Astrocyte (in vitro differentiated cells and primary cell): ENCODE measurements around the gene FHL1. TPM values are rescaled to one million over a fixed set of nuclear protein-coding genes. Genes with fewer than 3 reads are reported as not detected.
A peak's percentile ranks its signal among the peaks of the same experiment; 100 is the strongest.

ENCODE experiments used
- DNase-seq: peaks from one replicate; pipeline ENCODE4 v3.0.0-alpha.2; 2010; ENCODE audit warnings: low read depth
- FAIRE-seq: peaks from 2 replicates; lab custom pipeline; 2011; peaks lifted over from hg19 to GRCh38; lab: Jason Lieb, UNC
- H2AFZ ChIP-seq: 2 replicates; pipeline ENCODE4 v1.6.0; 2012; ENCODE audit warnings: low read depth, low read length, inconsistent platforms
- H3K27ac ChIP-seq: 2 replicates; pipeline ENCODE4 v1.5.1; 2011; ENCODE audit warnings: low read depth, low read length, inconsistent platforms
- H3K27me3 ChIP-seq: 2 replicates; pipeline ENCODE4 v1.6.0; 2011; ENCODE audit warnings: low read length, inconsistent platforms; ENCODE audit not compliant: insufficient read depth
- H3K36me3 ChIP-seq: 2 replicates; pipeline ENCODE4 v1.5.1; 2011; ENCODE audit warnings: low read length, inconsistent platforms; ENCODE audit not compliant: insufficient read depth
- H3K4me1 ChIP-seq: 2 replicates; pipeline ENCODE4 v1.5.1; 2011; ENCODE audit warnings: low read length, inconsistent platforms; ENCODE audit not compliant: insufficient read depth
- H3K4me2 ChIP-seq: 2 replicates; pipeline ENCODE4 v1.6.0; 2012; ENCODE audit warnings: low read length, inconsistent platforms
- H3K4me3 ChIP-seq: 2 replicates; pipeline ENCODE4 v1.5.1; 2011; ENCODE audit warnings: low read depth, mild to moderate bottlenecking, low read length, inconsistent platforms; ENCODE audit not compliant: insufficient read depth
- H3K79me2 ChIP-seq: 2 replicates; pipeline ENCODE4 v1.6.0; 2012; ENCODE audit warnings: mild to moderate bottlenecking, low read length, inconsistent platforms; ENCODE audit not compliant: insufficient read depth
- H3K9ac ChIP-seq: 2 replicates; pipeline ENCODE4 v1.6.0; 2012; ENCODE audit warnings: mild to moderate bottlenecking, low read length, inconsistent platforms
- H3K9me3 ChIP-seq: 2 replicates; pipeline ENCODE4 v1.5.1; 2012; ENCODE audit warnings: low read depth, mild to moderate bottlenecking, low read length, inconsistent platforms; ENCODE audit not compliant: insufficient read depth
- H4K20me1 ChIP-seq: 2 replicates; pipeline ENCODE4 v1.6.0; 2012; ENCODE audit warnings: low read length, inconsistent platforms; ENCODE audit not compliant: insufficient read depth
- H3K27ac Mint-ChIP-seq: one replicate; pipeline ENCODE4 v1.8.0; 2021; ENCODE audit warnings: mild to moderate bottlenecking, mixed read lengths; ENCODE audit not compliant: unreplicated experiment
- H3K27me3 Mint-ChIP-seq: one replicate; pipeline ENCODE4 v1.8.0; 2021; ENCODE audit warnings: low read depth, mixed read lengths; ENCODE audit not compliant: unreplicated experiment
- H3K36me3 Mint-ChIP-seq: one replicate; pipeline ENCODE4 v1.8.0; 2021; ENCODE audit warnings: low read depth, mixed read lengths; ENCODE audit not compliant: unreplicated experiment
- H3K4me1 Mint-ChIP-seq: one replicate; pipeline ENCODE4 v1.8.0; 2021; ENCODE audit warnings: low read depth, mixed read lengths; ENCODE audit not compliant: unreplicated experiment
- H3K4me3 Mint-ChIP-seq: one replicate; pipeline ENCODE4 v1.8.0; 2021; ENCODE audit warnings: mild to moderate bottlenecking, moderate library complexity, mixed read lengths; ENCODE audit not compliant: unreplicated experiment
- H3K9me3 Mint-ChIP-seq: one replicate; pipeline ENCODE4 v1.8.0; 2021; ENCODE audit warnings: mild to moderate bottlenecking, mixed read lengths; ENCODE audit not compliant: unreplicated experiment
- CTCF ChIP-seq: IDR thresholded peaks from 2 replicates; pipeline ENCODE4 v1.5.1; 2011; ENCODE audit warnings: low read depth, mild to moderate bottlenecking, inconsistent platforms, low read length, moderate library complexity; ENCODE audit not compliant: insufficient read depth
- EZH2 ChIP-seq: IDR thresholded peaks from 2 replicates; pipeline ENCODE4 v1.6.1; 2012; ENCODE audit warnings: mild to moderate bottlenecking, low read length, inconsistent platforms; ENCODE audit not compliant: insufficient read depth
- total RNA-seq: library from RNA; stranded (reverse); gene quantifications from 2 replicates; pipeline ENCODE4 v1.2.1, GENCODE V29; 2021

The FHL1 gene
- total RNA-seq, 1 donor from 2014 or later, result 115 TPM

GRCh38 chrX:136185401-136186022 lies 38.2 kb downstream of the FHL1 start:
- no peak overlapping the region for H2AFZ ChIP-seq
- H3K9me3 ChIP-seq, result no peaks in the 10 kb centered on the region
- H3K27me3 Mint-ChIP-seq, result no peaks in the 10 kb centered on the region
- H4K20me1 ChIP-seq, result no peaks in the 10 kb centered on the region
- no peaks in the 10 kb centered on the region for H3K9me3 Mint-ChIP-seq
- peaks cover 11% of the 10 kb centered on the region for H3K4me1 ChIP-seq
- H3K4me3 ChIP-seq, result no peak overlapping the region
- peak overlapping the region; percentile 53 for H3K9ac ChIP-seq
- H3K27ac Mint-ChIP-seq, result peak overlapping the region; percentile 41
- FAIRE-seq (peak; percentile 93), DNase-seq (peak; percentile 47)
- TF ChIP-seq CTCF (no peak), EZH2 (no peak)
- H3K4me1 Mint-ChIP-seq, result peaks cover 5% of the 10 kb centered on the region
- H3K4me3 Mint-ChIP-seq, result no peak overlapping the region
- peaks cover 2% of the 10 kb centered on the region for H3K79me2 ChIP-seq
- H3K36me3 ChIP-seq, result no peaks in the 10 kb centered on the region
- no peaks in the 10 kb centered on the region for H3K36me3 Mint-ChIP-seq
- H3K27ac ChIP-seq, result peak overlapping the region; percentile 25
- peak overlapping the region; percentile 75 for H3K4me2 ChIP-seq
- no peaks in the 10 kb centered on the region for H3K27me3 ChIP-seq

GRCh38 chrX:136186023-136186413 lies 38.7 kb downstream of the FHL1 start:
- FAIRE-seq (peak; percentile 34), DNase-seq (no peak)
- Histone ChIP-seq H3K9me3 (no peaks in the 10 kb centered on the region), H3K4me2 (peak overlapping the region; percentile 75), H3K9ac (no peak overlapping the region), H3K79me2 (peaks cover 6% of the 10 kb centered on the region), H4K20me1 (no peaks in the 10 kb centered on the region), H3K27ac (no peak overlapping the region), H3K4me3 (no peak overlapping the region), H2AFZ (no peak overlapping the region), H3K36me3 (no peaks in the 10 kb centered on the region), H3K27me3 (no peaks in the 10 kb centered on the region), H3K4me1 (peaks cover 11% of the 10 kb centered on the region)
- TF ChIP-seq CTCF (no peak), EZH2 (no peak)
- Mint-ChIP-seq H3K36me3 (no peaks in the 10 kb centered on the region), H3K4me1 (peaks cover 5% of the 10 kb centered on the region), H3K27me3 (no peaks in the 10 kb centered on the region), H3K4me3 (no peak overlapping the region), H3K9me3 (no peaks in the 10 kb centered on the region), H3K27ac (no peak overlapping the region)

GRCh38 chrX:136189222-136189621 lies 41.9 kb downstream of the FHL1 start:
- Histone ChIP-seq H3K27me3 (no peaks in the 10 kb centered on the region), H3K9me3 (no peaks in the 10 kb centered on the region), H2AFZ (no peak overlapping the region), H3K4me1 (peaks cover 26% of the 10 kb centered on the region), H3K27ac (no peak overlapping the region), H3K9ac (no peak overlapping the region), H3K36me3 (no peaks in the 10 kb centered on the region), H3K4me2 (no peak overlapping the region), H3K4me3 (no peak overlapping the region), H4K20me1 (peaks cover 4% of the 10 kb centered on the region), H3K79me2 (peaks cover 6% of the 10 kb centered on the region)
- H3K27ac Mint-ChIP-seq, result no peak overlapping the region
- H3K4me3 Mint-ChIP-seq, result no peak overlapping the region
- H3K27me3 Mint-ChIP-seq, result no peaks in the 10 kb centered on the region
- peaks cover 27% of the 10 kb centered on the region for H3K4me1 Mint-ChIP-seq
- no peak for DNase-seq
- H3K36me3 Mint-ChIP-seq, result no peaks in the 10 kb centered on the region
- H3K9me3 Mint-ChIP-seq, result no peaks in the 10 kb centered on the region
- TF ChIP-seq CTCF (no peak), EZH2 (no peak)
- no peak for FAIRE-seq
